ENCODE data around the gene PHF12.

DNA sequence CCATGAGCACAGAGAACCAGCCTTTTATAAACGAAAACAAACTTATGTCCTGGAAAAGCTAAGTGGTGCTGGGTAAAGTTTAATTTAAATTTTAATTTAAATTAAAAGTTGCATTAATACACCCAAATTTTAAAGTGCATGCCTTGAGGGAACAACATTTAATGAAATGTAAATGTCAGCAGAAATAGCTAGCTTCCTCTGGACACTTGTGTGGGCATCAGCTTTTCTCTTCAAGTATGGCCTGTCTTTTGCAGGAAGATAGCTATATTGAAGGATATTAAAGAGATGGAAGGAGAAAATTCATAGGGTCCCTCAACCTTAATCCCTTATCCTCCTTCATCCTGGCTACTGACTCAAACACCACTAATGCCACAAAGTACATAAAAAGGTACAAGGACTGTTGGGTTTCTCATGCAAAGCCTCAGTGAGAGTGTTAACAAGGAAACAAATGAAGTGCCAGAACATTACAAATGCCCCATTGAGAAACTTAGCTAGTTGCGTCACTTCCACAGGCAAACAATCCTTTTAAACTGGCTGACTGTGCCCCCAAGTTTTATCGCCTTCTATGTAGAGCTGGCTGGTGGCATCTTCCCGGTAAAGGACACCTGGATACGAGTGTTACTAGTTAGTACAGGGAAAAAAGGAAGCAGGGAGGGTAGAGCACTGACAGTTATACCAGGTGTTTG, 14.1 kb downstream of the PHF12 start:
- TF ChIP-seq GATA2 (IDR thresholded peaks at IDR 0.05; ENCODE audit: low read depth, low read length) (no peak), GATA3 (IDR thresholded peaks at IDR 0.05; ENCODE audit: low read depth, low read length) (no peak)

Measured in SH-SY5Y (cell line).